ENCODE measurements around the gene ZNF692.
"Not testable (repeated sequence)": the region's sequence is repeated elsewhere in the genome, so short reads cannot be mapped to it uniquely, and the experiment has no call there.

The ZNF692 gene

DNA sequence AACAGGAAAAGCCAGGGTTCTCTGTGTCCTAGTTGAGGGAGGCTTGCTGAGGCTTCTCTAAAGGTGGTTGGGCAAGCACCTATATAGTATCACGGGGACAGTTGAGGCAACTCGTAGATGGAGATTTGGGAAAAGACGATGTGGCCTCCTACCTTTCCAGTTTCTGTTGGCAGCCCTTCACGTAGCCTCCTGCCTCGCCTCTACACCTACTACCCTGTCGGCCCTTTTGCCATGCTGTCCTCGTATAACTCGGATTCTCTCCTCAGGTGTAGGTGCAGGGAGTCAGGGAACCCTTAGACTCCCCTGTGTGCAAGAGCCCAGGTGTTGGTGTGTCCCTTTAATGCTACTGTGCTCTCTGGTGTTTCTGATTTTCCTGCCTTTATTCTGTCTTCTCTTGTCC is 10.3 kb downstream of the ZNF692 start:
- no peak for DNase-seq

DNA sequence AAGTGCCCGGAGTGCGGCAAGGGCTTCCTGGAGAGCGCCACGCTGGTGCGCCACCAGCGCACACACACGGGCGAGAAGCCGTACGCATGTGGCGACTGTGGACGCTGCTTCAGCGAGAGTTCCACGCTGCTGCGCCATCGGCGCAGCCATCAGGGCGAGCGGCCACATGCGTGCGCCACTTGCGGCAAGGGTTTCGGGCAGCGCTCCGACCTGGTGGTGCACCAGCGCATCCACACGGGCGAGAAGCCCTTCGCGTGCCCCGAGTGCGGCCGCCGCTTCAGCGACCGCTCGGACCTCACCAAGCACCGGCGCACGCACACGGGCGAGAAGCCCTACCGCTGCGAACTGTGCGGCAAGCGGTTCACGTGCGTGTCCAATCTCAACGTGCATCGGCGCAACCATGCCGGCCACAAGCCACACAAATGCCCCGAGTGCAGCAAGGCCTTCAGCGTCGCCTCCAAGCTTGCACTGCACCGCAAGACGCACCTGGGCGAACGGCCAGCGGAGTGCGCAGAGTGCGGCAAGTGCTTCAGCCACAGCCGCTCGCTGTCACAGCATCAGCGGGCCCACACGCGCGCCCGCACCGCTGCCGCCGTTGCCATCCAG is 10.8 kb downstream of the ZNF692 start:
- no peak for DNase-seq

DNA sequence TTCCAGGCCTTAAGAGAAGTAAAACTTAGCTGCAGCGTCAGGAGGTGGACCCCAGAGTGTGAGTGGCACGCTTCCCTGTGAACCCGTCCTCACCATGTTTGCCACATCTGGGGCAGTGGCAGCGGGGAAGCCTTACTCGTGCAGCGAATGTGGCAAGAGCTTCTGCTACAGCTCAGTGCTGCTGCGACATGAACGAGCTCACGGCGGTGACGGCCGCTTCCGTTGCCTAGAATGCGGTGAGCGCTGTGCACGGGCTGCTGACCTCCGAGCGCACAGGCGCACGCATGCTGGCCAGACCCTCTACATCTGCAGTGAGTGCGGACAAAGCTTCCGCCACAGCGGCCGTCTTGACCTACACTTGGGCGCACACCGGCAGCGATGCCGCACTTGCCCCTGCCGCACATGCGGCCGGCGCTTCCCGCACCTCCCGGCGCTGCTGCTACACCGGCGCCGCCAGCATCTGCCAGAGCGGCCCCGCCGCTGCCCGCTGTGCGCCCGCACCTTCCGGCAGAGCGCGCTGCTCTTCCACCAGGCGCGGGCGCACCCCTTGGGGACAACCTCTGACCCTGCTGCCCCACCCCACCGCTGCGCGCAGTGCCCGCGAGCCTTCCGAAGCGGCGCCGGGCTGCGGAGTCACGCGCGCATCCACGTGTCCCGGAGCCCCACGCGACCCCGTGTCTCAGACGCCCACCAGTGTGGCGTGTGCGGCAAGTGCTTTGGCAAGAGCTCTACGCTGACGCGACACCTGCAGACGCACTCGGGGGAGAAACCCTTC is 11.5 kb downstream of the ZNF692 start:
- no peak for DNase-seq

DNA sequence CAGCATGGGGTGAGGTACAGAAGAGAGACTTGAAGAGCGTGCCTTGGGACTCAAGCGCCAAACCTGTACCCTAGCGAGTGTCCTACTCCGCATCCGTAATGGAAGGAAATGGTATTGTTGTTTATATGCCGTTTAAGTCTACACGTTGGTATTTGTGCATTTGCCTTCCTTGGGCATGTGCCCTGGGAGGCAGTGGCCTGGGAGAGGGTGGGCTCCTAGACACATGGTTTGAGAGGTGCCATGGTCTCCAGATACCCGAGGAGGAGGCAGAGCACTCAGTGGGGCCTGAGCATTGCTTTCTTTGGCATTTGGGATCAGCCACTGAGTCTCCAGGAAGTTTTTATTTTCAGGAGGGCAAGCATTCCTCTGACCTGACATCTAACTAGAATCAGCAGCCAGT is 14.4 kb downstream of the ZNF692 start:
- no peak for DNase-seq

DNA sequence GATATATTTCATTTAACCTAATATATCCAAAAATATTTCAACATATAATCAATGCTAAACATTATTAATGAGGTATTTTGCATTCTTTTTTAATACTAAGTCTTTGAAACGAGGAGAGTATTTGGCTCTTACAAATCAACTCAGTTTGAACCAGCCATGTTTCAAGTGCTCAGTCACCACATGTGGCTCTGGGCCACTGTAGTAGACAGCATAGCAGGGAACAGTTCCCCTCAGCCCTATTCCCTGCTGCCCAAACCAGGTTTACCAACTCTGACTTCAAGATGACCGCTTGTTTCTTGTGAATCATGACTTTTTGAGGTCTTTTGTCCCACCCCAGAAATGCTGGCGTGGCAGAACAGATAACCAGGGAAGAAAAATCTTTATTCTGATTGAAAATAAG is 15.2 kb downstream of the ZNF692 start:
- no peak for DNase-seq

DNA sequence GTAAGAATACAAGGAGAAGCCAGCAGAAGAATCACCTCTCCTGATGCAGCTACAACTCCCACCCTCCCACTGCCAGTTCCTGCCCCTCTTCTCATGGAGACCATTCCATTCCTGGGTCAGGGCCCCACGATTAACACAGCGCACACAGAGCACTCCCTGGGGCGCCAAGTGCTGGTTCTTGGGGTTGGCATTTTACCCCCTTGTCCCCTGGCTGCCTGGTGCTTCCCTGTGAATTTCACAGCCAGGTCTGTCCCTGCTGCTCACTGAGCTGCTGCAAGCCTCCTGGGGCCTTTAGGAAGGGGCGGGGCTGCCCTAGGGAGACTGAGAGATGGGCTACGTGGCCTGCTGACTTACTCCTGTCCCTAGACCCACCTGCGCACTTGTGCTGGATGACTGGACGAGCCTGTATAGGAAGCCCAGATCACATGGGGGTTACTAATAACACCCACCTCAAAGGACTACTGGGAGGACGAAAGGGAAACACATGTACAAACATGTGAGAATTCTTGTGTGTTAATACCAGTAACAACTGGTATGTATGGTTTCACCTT is 16.0 kb downstream of the ZNF692 start:
- DNase-seq, result no peak

DNA sequence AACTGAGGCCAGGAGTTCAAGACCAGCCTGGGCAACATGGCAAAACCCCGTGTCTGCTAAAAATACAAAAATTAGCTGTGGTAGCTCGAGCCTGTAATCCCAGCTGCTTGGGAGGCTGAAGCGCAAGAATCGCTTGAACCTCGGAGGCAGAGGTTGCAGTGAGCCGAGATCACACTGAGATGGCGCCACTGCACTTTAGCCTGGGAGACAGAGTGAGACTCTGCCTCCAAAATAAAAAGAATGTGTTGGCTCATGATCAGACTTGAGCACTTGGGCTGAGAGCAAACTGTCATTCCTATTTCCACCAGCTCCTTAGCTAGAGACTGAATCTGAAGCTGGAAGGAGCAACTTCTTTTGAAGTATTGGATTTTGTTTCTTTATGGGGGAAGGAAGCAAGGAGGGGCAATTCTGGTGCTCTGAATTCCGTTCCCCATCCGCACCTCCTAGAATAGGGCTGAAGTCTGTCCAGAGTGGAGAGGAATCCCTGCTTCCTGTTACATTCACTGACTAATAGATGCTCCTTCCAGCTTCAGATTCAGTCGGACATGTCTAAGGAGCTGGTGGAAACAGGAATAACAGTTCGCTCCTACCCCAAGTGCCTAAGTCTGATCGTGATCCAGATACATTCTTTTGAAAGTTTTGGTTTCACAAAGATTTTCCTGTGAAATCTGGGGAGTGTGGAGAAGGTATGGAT is 17.0 kb downstream of the ZNF692 start:
- peak; percentile 38 for DNase-seq

DNA sequence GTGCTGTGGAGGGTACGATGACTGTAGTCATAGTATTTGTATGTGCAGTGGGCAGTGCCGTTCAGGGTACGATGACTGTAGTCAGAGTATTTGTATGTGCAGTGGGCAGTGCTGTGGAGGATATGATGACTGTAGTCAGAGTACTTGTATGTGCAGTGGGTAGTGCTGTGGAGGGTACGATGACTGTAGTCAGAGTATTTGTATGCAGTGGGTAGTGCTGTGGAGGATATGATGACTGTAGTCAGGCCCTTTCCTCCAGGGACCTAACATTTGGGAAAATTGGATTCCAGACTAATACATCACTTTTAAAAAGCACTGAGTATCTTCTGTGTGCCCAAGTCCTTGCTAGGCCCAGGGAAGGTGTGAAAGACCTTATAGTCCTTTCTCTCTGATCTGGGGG is 17.9 kb downstream of the ZNF692 start:
- no peak for DNase-seq

DNA sequence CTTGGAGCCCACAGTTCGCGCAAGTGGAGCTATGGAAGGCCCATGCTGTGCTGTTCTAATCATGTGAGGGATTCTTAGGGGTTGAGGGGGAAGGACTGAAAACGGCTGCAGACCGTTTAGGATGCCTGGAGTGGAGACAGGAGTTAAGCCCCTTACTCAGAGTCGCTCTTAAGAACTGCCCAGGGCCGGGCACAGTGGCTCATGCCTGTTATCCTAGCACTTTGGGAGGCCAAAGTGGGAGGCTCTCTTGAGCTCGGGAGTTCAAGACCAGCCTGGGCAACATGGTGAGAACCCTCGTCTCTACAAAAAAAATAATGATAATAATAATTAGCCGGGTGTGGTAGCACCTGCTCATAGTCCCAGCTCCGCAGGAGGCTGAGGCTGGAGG is 19.7 kb downstream of the ZNF692 start:
- DNase-seq, result no peak

DNA sequence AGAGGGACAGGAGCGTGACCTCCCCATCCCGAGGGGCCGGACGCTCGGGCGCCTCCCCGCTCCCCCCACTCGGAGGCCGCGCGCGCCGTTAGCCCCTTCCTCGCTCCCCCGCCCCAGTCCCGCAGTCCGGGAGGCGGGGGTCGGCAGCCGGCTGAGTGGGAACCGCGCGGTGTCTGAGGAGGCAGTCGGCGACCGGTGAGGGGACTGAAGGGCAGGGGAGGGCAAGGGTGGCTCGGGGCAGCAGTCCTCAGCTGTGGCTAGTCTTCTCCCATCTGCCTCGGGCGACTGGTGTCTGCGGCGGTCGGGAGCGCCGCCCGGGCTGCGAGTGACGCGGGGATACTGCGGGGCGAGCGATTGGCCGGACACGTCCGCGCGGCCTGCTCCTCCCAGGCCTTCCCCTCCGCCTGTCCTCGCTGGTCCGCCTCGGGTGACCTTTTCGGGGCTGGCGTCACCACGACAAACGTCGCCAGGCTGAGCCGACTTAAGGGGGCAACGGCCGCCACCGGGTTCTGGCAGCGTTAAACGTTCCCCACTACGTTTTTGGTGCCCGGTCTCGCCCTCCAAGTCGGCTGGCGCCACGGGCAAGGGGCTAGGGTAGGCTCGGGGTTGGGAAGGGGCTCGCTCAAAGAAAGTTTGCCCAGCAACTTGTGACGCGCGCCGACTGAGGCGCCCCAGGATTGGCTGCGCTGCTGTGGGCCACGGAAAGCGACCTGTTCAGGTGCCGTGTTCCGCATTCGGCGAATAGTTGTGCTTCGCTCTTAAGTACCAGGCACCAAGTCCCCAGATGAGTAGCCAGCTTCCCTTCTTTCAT is 20.3 kb downstream of the ZNF692 start:
- peak; percentile 87 for DNase-seq

DNA sequence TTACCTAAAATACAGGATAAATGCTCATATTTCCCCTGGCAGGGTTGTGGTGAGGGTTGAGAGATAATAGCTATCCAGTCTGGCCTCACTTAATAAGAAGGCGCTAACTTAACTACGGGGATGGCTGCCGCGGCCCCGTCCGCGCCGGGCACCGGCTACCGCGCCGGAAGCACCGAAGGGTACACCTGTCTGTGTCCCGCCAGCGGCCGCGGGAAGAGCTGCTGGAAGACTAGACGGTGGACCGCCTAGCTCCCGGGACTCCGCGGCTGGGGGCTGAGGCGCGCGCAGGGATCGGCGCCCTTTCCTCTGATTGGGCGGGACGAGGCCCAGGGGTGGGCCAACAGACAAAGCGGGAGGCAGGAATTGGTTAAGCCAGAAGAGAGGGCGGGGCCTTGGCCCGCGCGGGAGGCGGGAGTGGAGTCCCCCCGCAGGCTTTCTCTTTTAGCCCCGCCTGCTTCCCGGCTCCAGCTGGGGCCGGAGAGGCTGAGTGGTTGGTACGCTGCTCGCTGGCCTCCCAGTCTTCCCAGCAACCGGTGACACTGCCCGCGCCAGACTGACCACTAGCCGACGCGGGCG is 21.0 kb downstream of the ZNF692 start, which contains the start of gene ZNF672:
Gene ZNF672 (plus strand): TSS at position 444 of the 576 bp plus-strand sequence. CDS start 9,051 bp downstream, outside the sequence.
- peak; percentile 94 for DNase-seq

DNA sequence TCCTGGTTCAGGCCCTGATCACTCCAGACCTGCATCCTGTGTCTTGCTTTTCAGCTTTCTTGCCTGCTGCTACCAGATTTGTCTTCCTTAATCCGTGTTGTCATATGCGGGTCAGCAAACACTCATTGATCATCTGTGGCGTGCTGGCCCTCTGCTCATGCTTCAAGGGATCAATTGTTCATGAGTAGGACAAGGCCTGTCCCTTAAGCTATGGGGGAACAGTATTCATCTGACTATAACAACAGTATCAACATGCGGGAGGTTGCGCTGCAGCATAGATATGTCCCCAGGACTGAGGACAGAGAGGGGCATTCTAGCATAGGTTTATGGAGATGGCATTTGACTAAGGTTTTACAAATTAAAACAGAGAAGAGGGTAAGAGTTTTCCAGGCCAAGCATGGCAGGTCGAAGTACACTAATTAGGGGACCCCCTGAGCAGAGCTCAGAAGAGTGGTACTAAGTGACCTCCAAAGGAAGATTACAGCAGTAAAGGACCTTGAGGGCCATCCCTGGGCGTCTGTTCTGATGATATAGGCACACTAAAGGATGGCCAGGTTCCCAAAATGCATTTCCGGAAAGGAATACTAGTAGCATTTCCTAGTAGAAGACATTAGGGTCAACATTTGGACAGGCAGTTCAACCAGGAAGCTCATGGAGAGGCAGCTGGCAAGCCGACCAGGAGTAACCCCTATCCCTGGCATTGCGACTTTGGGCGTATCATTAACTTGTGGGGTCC is 21.7 kb downstream of the ZNF692 start:
- no peak for DNase-seq

DNA sequence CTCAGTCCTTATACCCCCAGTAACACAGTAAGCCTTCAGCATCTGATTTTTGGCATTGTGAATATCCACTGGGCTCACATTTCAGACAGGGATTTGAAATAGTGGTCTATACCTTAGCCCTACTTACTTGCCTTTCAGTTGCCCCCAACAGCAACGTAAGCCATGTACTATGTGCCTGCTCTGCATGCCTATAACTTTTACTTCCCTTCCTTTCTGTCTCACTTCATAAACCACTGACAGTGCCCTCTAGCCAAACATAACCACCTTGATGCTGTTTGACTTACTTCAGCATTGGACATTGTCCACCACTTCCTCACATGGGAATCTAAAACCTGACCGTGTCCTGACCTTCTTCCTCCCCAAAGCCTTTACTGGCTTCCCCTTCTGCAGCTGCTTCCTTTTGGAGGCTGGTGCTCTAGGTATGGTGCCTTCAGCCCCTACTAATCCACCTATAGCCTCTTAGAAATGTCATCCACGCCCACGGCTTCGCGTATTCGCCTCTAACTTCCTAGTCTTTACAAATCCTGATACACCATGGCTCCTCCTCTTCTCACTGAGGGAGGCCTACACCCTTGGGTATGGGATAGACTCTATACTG is 24.4 kb downstream of the ZNF692 start:
- no peak for DNase-seq

DNA sequence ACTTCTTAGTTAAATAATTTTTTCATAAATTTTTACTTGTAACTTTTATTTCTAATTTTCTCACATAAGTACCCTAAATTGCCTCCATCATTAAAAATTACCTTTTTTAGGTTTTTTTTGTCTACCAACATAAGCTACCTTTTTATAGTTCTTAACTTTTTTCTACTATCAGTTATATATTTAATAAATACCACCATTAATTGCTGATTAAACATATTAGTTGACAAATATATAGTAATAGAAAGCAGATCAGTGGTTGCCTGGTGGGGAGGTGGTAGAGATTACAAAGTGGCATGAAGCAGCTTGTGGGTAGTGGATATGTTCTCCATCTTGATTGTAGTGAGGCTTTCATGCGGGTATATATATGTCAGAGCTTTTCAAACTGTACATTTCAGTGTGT is 27.0 kb downstream of the ZNF692 start:
- no peak for DNase-seq

DNA sequence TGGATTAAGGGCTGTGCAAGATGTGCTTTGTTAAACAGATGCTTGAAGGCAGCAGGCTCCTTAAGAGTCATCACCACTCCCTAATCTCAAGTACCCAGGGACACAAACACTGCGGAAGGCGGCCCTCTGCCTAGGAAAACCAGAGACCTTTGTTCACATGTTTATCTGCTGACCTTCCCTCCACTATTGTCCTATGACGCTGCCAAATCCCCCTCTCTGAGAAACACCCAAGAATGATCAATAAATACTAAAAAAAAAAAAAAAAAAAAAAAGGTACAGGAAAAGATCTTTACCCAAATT is 28.2 kb downstream of the ZNF692 start:
- not testable (repeated sequence) for DNase-seq

DNA sequence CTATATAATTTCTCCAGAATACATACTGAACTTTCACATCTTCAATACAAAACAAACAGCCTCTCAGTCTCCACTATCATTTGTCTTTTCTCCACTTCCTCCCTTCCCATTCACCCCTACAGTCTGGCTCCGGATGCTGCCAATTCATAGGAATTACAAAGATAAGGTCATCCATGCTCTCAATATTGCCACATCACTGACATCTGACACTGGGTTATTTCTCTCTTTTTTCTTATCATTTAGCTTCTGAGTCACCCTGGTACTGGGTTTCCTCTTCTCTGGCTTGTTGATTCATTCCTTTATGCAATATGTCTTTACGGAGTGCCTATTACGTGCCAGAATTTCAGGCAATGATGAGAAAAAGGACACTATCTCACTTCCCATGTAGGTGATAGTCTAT is 30.0 kb downstream of the ZNF692 start:
- DNase-seq, result no peak

DNA sequence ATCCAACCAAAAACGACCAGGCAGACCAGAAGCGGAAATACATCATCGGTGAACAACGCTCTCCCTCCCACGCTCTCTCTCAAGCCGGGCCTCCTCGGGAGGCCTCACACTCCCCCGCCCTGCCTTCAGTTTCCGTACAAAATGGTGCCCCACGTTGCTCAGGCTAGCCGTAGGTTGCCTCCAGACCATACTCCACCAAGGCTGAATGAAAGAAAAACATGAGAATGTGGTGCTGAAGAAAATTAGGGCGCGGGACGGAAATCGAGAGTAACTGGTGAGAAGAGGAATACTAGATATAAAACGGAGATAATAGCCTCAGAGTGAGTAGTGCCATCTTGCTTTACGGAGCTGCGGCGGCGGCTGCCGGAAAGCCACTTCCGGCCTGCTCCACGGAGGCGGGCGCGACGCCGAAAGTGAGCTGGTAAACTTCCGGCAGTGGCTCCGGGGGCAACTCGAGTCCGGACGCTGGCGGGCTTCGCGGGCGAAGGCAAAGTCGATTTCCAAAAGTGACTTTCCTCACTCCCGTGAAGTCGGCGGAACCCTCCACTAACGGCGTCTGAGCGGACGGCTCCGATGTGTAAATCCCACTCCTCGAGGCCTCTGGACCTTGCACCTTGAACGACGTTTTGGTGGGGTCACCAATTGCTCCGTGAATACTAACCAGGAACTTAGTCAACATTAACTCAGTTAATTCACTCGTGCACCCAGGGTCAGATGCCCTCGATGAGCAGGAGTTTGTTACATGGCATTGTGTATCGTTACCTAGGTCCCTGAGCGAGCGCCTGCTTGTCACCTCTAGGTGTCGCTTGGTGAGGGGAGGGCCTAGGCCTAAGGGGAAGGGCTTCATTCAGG is 32.8 kb downstream of the ZNF692 start, which contains the start of gene SH3BP5L:
Gene SH3BP5L (minus strand): TSS at position 7 of the 852 bp plus-strand sequence. CDS start 980 bp downstream, outside the sequence.
- peak; percentile 90 for DNase-seq

DNA sequence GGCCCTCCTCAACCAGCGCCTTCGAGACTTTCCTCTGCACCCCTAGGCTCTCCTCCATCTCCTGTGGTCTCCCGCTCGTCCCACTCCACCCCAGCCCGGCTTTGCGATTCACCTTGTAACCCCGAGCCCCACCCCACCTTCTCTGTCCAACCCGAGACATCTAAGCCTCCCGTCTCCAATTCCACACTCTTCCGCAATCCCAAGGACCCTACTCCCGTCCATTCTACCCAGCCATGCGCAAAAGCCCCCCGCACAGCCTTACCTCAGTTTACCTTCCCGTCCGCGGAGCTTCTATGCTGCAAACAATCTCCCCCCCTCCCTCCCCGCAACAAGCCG is 33.3 kb downstream of the ZNF692 start:
- DNase-seq, result no peak

DNA sequence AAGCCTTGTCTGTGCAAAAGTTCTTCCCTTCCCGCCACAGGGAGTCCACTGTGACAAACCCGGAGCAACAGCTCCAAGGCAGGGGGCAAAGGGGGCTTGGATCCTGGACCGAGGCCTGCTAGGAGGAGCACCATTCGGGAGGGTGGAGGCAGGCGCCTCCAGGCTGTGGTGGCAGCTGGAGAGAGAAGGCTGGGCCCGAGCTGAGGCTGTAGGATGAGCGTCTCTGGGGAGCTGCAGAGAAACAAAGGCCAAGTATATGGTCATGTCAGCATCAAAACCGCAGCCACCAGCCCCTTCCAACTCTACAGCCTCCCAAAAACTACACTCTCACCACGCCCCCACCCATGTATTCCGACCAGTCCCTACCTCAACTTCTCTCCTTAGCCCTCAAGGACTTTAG is 33.7 kb downstream of the ZNF692 start:
- DNase-seq, result no peak

DNA sequence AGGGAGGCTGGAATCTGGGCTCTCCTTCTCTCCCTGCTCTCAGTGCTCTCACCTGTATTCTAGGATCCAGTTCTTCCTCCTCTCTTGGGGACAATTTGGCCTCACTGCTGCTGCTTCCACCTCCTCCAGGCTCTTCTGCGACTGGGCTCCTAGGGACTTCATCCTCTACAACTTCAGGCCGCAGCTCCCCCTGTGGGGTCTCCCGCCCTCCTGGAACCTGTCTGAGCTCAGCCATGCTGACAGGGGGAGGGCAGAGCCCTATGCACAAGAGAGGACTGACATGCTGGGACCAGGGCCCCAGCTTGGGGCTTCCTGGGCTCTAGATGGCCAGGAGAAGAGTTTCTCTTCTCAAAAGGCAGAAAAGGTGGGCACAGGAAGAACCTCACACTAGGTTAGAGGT is 34.2 kb downstream of the ZNF692 start:
- no peak for DNase-seq

DNA sequence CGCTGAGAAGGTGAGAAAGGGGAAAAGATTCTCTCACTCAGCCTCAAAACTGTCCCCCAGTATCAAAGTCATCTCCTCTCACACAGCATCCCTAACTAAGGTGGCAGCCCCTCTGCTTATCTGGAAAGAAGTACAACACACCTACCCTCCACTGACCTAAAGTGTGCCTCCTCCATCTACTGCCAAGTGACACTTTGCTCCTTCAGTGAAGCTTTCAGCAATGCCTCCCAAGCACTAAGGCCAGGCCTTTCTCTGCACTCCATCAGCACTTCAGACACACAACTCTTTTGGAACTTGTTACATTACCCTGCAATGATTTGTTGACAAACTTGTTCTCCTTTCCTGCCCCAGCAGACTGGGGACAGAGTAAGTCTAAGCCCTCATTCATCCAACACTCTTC is 34.6 kb downstream of the ZNF692 start:
- no peak for DNase-seq

All from activated naive CD4-positive, alpha-beta T cell treated with Interleukin-2 at 50 U/mL for 16 hours (primary cell).